Activated CD4-positive, alpha-beta memory T cell treated with anti-CD3 and anti-CD28 coated beads for 36 hours (primary cell): ENCODE results near the gene CMTR1. TPM values are rescaled to one million over a fixed set of nuclear protein-coding genes. Genes with fewer than 3 reads are reported as not detected.

Experiments used
- CTCF ChIA-PET: fragments of 350-600 bp; sonication (Branson Sonifier 250); formaldehyde crosslinking; loops from one replicate; lab custom pipeline; 2021; ENCODE audit warnings: antibody characterized with exemption, inconsistent platforms; lab: Charles Lee
- POLR2A ChIA-PET: fragments of 350-600 bp; sonication (Branson Sonifier 250); formaldehyde crosslinking; loops from one replicate; lab custom pipeline; 2021; ENCODE audit warnings: antibody characterized with exemption; lab: Charles Lee
- DNase-seq: peaks from one replicate; pipeline ENCODE4 v3.0.0-alpha.2; 2020
- H3K27ac Mint-ChIP-seq: one replicate; pipeline ENCODE4 v1.8.0; 2021; ENCODE audit warnings: mixed read lengths
- H3K27me3 Mint-ChIP-seq: one replicate; pipeline ENCODE4 v1.8.0; 2021; ENCODE audit warnings: mixed read lengths
- H3K36me3 Mint-ChIP-seq: one replicate; pipeline ENCODE4 v1.8.0; 2021; ENCODE audit warnings: mixed read lengths
- H3K4me1 Mint-ChIP-seq: one replicate; pipeline ENCODE4 v1.8.0; 2021; ENCODE audit warnings: low read depth, mixed read lengths
- H3K4me3 Mint-ChIP-seq: one replicate; pipeline ENCODE4 v1.8.0; 2021; ENCODE audit warnings: mild to moderate bottlenecking, mixed read lengths
- H3K9me3 Mint-ChIP-seq: one replicate; pipeline ENCODE4 v1.8.0; 2021; ENCODE audit warnings: mixed read lengths
- intact Hi-C: fragments of 100-400 bp; cut with micrococcal nuclease; formaldehyde crosslinking; loops from one replicate; pipeline ENCODE4 v1.15.1; 2023
- total RNA-seq, 2 experiments: library from RNA; stranded (reverse); gene quantifications; one replicate each; pipeline ENCODE4 v1.2.3, GENCODE V29; 2021

The CMTR1 gene
- total RNA-seq, 2 experiments from 2014 or later: 69.2 to 70.1 TPM

GRCh38 chr6:37516076-37516919 is 83.3 kb downstream of the CMTR1 start:
- DNase-seq: peak; percentile 96
- Mint-ChIP-seq H3K4me3 (peak overlapping the region; percentile 78), H3K36me3 (no peaks in the 10 kb centered on the region), H3K4me1 (peaks cover 82% of the 10 kb centered on the region), H3K27ac (peak overlapping the region; percentile 95), H3K27me3 (no peaks in the 10 kb centered on the region), H3K9me3 (no peaks in the 10 kb centered on the region)
- ChIA-PET POLR2A (interaction anchor here (0.6 to 4.6 kb wide), 11 partner anchors 12 to 259 kb away, joined by 3 to 93 read pairs (median 4); partner anchors contain the start of genes CCDC167, CMTR1, TBC1D22B and TMEM217), CTCF (interaction anchor here (0.6 to 4.2 kb wide), 16 partner anchors 8 to 189 kb away, joined by 3 to 53 read pairs (median 5); partner anchors contain the start of genes CCDC167 and MDGA1)
- intact Hi-C loops: loop anchor here (1.0 to 5.0 kb wide), 5 partner anchors 8 to 274 kb away; partner anchors contain the start of genes TBC1D22B and TMEM217

GRCh38 chr6:37516920-37517405 is 83.9 kb downstream of the CMTR1 start:
- no peak for DNase-seq
- POLR2A ChIA-PET: interaction anchor here (0.6 to 4.6 kb wide), 11 partner anchors 13 to 259 kb away, joined by 3 to 93 read pairs (median 4); partner anchors contain the start of genes CCDC167, CMTR1, TBC1D22B and TMEM217
- H3K4me3 Mint-ChIP-seq: peak overlapping the region; percentile 78
- peaks cover 84% of the 10 kb centered on the region for H3K4me1 Mint-ChIP-seq
- CTCF ChIA-PET: interaction anchor here (0.6 to 4.2 kb wide), 15 partner anchors 9 to 188 kb away, joined by 3 to 53 read pairs (median 5); partner anchors contain the start of gene CCDC167
- no peaks in the 10 kb centered on the region for H3K27me3 Mint-ChIP-seq
- H3K27ac Mint-ChIP-seq: peak overlapping the region; percentile 95
- intact Hi-C loops: loop anchor here (1.0 to 5.0 kb wide), 8 partner anchors 9 to 275 kb away; partner anchors contain the start of genes CCDC167, TBC1D22B and TMEM217
- H3K9me3 Mint-ChIP-seq: no peaks in the 10 kb centered on the region
- no peaks in the 10 kb centered on the region for H3K36me3 Mint-ChIP-seq

GRCh38 chr6:37517411-37517812 is 84.4 kb downstream of the CMTR1 start:
- peak overlapping the region; percentile 95 for H3K27ac Mint-ChIP-seq
- DNase-seq: peak; percentile 91
- POLR2A ChIA-PET: interaction anchor here (1.1 to 4.6 kb wide), 10 partner anchors 13 to 260 kb away, joined by 3 to 93 read pairs (median 6); partner anchors contain the start of genes CCDC167, CMTR1, TBC1D22B and TMEM217
- H3K9me3 Mint-ChIP-seq: no peaks in the 10 kb centered on the region
- H3K36me3 Mint-ChIP-seq: no peaks in the 10 kb centered on the region
- CTCF ChIA-PET: interaction anchor here (0.7 to 4.2 kb wide), 12 partner anchors 9 to 136 kb away, joined by 3 to 53 read pairs (median 7); partner anchors contain the start of gene CCDC167
- no peaks in the 10 kb centered on the region for H3K27me3 Mint-ChIP-seq
- H3K4me1 Mint-ChIP-seq: peaks cover 88% of the 10 kb centered on the region
- intact Hi-C loops: loop anchor here (1.0 to 5.0 kb wide), 5 partner anchors 18 to 275 kb away; partner anchors contain the start of genes CCDC167, TBC1D22B and TMEM217
- H3K4me3 Mint-ChIP-seq: peak overlapping the region; percentile 78

GRCh38 chr6:37518116-37518515 is 85.1 kb downstream of the CMTR1 start:
- ChIA-PET POLR2A (interaction anchor here (0.6 to 4.6 kb wide), 4 partner anchors 14 to 84 kb away, joined by 3 to 93 read pairs (median 22); partner anchors contain the start of gene CCDC167), CTCF (interaction anchor here (0.8 to 4.2 kb wide), 9 partner anchors 11 to 135 kb away, joined by 3 to 53 read pairs (median 9); partner anchors contain the start of gene CCDC167)
- DNase-seq: no peak
- intact Hi-C loops: loop anchor here (5.0 kb wide), 2 partner anchors 261 to 276 kb away; partner anchors contain the start of genes TBC1D22B and TMEM217
- Mint-ChIP-seq H3K27me3 (no peaks in the 10 kb centered on the region), H3K36me3 (no peaks in the 10 kb centered on the region), H3K4me3 (peak overlapping the region; percentile 78), H3K27ac (peak overlapping the region; percentile 95), H3K9me3 (no peaks in the 10 kb centered on the region), H3K4me1 (peaks cover 86% of the 10 kb centered on the region)

GRCh38 chr6:37519461-37519860 is 86.4 kb downstream of the CMTR1 start:
- peaks cover 78% of the 10 kb centered on the region for H3K4me1 Mint-ChIP-seq
- ChIA-PET POLR2A (interaction anchor here (0.7 to 4.6 kb wide), 3 partner anchors 15 to 86 kb away, joined by 3 to 93 read pairs (median 6); partner anchors contain the start of gene CCDC167), CTCF (interaction anchor here (1.1 to 4.2 kb wide), 3 partner anchors 12 to 24 kb away, joined by 3 to 34 read pairs (median 5); no protein-coding TSS in a partner anchor)
- DNase-seq: no peak
- no peak overlapping the region for H3K4me3 Mint-ChIP-seq
- no peak overlapping the region for H3K27ac Mint-ChIP-seq
- H3K9me3 Mint-ChIP-seq: no peaks in the 10 kb centered on the region
- no peaks in the 10 kb centered on the region for H3K27me3 Mint-ChIP-seq
- intact Hi-C loops: loop anchor here (5.0 kb wide), 2 partner anchors 262 to 277 kb away; partner anchors contain the start of genes TBC1D22B and TMEM217
- H3K36me3 Mint-ChIP-seq: no peaks in the 10 kb centered on the region

- intact Hi-C loops: no loop called here
Observed at GRCh38 chr6:37520926-37521325, 87.9 kb downstream of the CMTR1 start.

GRCh38 chr6:37521674-37522073 is 88.7 kb downstream of the CMTR1 start:
- ChIA-PET POLR2A (interaction anchor here (1.2 kb wide), 1 partner anchor 26 kb away, joined by 3 read pairs; no protein-coding TSS in a partner anchor), CTCF (no interaction called here)
- H3K4me3 Mint-ChIP-seq: no peak overlapping the region
- intact Hi-C loops: loop anchor here (1.0 kb wide), 1 partner anchor 32 kb away; no protein-coding TSS in a partner anchor
- no peaks in the 10 kb centered on the region for H3K9me3 Mint-ChIP-seq
- peaks cover 74% of the 10 kb centered on the region for H3K4me1 Mint-ChIP-seq
- no peak overlapping the region for H3K27ac Mint-ChIP-seq
- DNase-seq: no peak
- H3K36me3 Mint-ChIP-seq: no peaks in the 10 kb centered on the region
- H3K27me3 Mint-ChIP-seq: no peaks in the 10 kb centered on the region

More at GRCh38 chr6:37520926-37521325, 87.9 kb downstream of the CMTR1 start:
- Mint-ChIP-seq H3K27me3 (no peaks in the 10 kb centered on the region), H3K27ac (no peak overlapping the region), H3K4me1 (peaks cover 78% of the 10 kb centered on the region), H3K9me3 (no peaks in the 10 kb centered on the region), H3K4me3 (no peak overlapping the region), H3K36me3 (no peaks in the 10 kb centered on the region)
- ChIA-PET CTCF (no interaction called here), POLR2A (interaction anchor here (0.6 kb wide), 1 partner anchor 16 kb away, joined by 3 read pairs; no protein-coding TSS in a partner anchor)
- no peak for DNase-seq

GRCh38 chr6:37522836-37523235 is 89.8 kb downstream of the CMTR1 start:
- no peaks in the 10 kb centered on the region for H3K27me3 Mint-ChIP-seq
- no peaks in the 10 kb centered on the region for H3K36me3 Mint-ChIP-seq
- ChIA-PET CTCF (no interaction called here), POLR2A (interaction anchor here (1.2 kb wide), 1 partner anchor 27 kb away, joined by 3 read pairs; no protein-coding TSS in a partner anchor)
- H3K4me3 Mint-ChIP-seq: no peak overlapping the region
- peaks cover 67% of the 10 kb centered on the region for H3K4me1 Mint-ChIP-seq
- DNase-seq: no peak
- intact Hi-C loops: loop anchor here (1.0 kb wide), 1 partner anchor 30 kb away; no protein-coding TSS in a partner anchor
- H3K9me3 Mint-ChIP-seq: no peaks in the 10 kb centered on the region
- H3K27ac Mint-ChIP-seq: no peak overlapping the region

- H3K27ac Mint-ChIP-seq: no peak overlapping the region
- POLR2A ChIA-PET: no interaction called here
- no peaks in the 10 kb centered on the region for H3K9me3 Mint-ChIP-seq
- CTCF ChIA-PET: no interaction called here
- peaks cover 61% of the 10 kb centered on the region for H3K4me1 Mint-ChIP-seq
- H3K4me3 Mint-ChIP-seq: no peak overlapping the region
- H3K36me3 Mint-ChIP-seq: no peaks in the 10 kb centered on the region
- intact Hi-C loops: no loop called here
- H3K27me3 Mint-ChIP-seq: no peaks in the 10 kb centered on the region
- no peak for DNase-seq
Observed at GRCh38 chr6:37523412-37523811, 90.4 kb downstream of the CMTR1 start.

GRCh38 chr6:37524025-37524969 is 91.3 kb downstream of the CMTR1 start:
- H3K27ac Mint-ChIP-seq: no peak overlapping the region

More at GRCh38 chr6:37524025-37524969, 91.3 kb downstream of the CMTR1 start:
- no peaks in the 10 kb centered on the region for H3K9me3 Mint-ChIP-seq
- POLR2A ChIA-PET: interaction anchor here (0.5 to 1.2 kb wide), 3 partner anchors 16 to 31 kb away, joined by 3 to 4 read pairs (median 3); no protein-coding TSS in a partner anchor
- H3K4me3 Mint-ChIP-seq: no peak overlapping the region
- no peaks in the 10 kb centered on the region for H3K36me3 Mint-ChIP-seq
- intact Hi-C loops: no loop called here
- CTCF ChIA-PET: interaction anchor here (0.6 to 1.3 kb wide), 2 partner anchors 21 to 130 kb away, joined by 3 to 4 read pairs; no protein-coding TSS in a partner anchor
- H3K27me3 Mint-ChIP-seq: no peaks in the 10 kb centered on the region
- H3K4me1 Mint-ChIP-seq: peaks cover 52% of the 10 kb centered on the region
- DNase-seq: no peak
